Measurements from ENCODE around the gene OGFR. TPM values are rescaled to one million over a fixed set of nuclear protein-coding genes. Genes with fewer than 3 reads are reported as not detected.

The OGFR gene
- total and polyA plus RNA-seq, 2 experiments from 2014 or later: 9.9 to 52.2 TPM

GRCh38 chr20:62788607-62789006 is 16.0 kb upstream of the OGFR start:
- Histone ChIP-seq H3K4me3 (no peak overlapping the region), H3K27me3 (replicated peaks; ENCODE audit: insufficient read depth) (no peaks in the 10 kb centered on the region), H3K27ac (no peak overlapping the region), H2AFZ (no peak overlapping the region), H3K4me1 (ENCODE audit: insufficient read depth) (peaks cover 11% of the 10 kb centered on the region; the same call in 1 of the 2 replicates), H3K9ac (no peak overlapping the region), H3F3A (ENCODE audit: insufficient read depth) (peaks cover 10% of the 10 kb centered on the region; the same call in 1 of the 2 replicates), H3K9me2 (ENCODE audit: insufficient read depth) (no peaks in the 10 kb centered on the region), H3K9me3 (ENCODE audit: low read depth) (no peaks in the 10 kb centered on the region), H3K4me2 (ENCODE audit: unreplicated experiment) (no peak overlapping the region), H3K36me3 (ENCODE audit: low read depth) (no peaks in the 10 kb centered on the region), H4K20me1 (ENCODE audit: insufficient read depth) (no peaks in the 10 kb centered on the region), H3K79me2 (ENCODE audit: insufficient read depth) (no peaks in the 10 kb centered on the region)
- TF ChIP-seq EZH2 (IDR thresholded peaks at IDR 0.05; ENCODE audit: insufficient read depth, poor library complexity, severe bottlenecking) (no peak), EZH2phosphoT487 (IDR thresholded peaks at IDR 0.05; ENCODE audit: insufficient read depth, low read depth) (no peak)
- in situ Hi-C loops (cut with MboI): loop anchor here (10.0 to 25.0 kb wide), 2 partner anchors 114 to 276 kb away; no protein-coding TSS in a partner anchor
- 64 to 66% methylated on average over 15 of the region's 15 CpGs for WGBS, 2 experiments (ENCODE audit: low coverage in 1 of 2, low lambda C conversion rate in 2 of 2, missing lambda C conversion rate in 2 of 2)
- no peak for DNase-seq

GRCh38 chr20:62790075-62790474 is 14.6 kb upstream of the OGFR start:
- Histone ChIP-seq H3K4me3 (no peak overlapping the region), H2AFZ (no peak overlapping the region), H3K9ac (no peak overlapping the region), H3K27ac (no peak overlapping the region), H3K9me3 (ENCODE audit: low read depth) (no peaks in the 10 kb centered on the region), H3K4me2 (ENCODE audit: unreplicated experiment) (no peak overlapping the region), H3K9me2 (ENCODE audit: insufficient read depth) (no peaks in the 10 kb centered on the region), H3K4me1 (ENCODE audit: insufficient read depth) (peaks cover 14% of the 10 kb centered on the region; the same call in 1 of the 2 replicates), H3K36me3 (ENCODE audit: low read depth) (no peaks in the 10 kb centered on the region), H3K79me2 (ENCODE audit: insufficient read depth) (no peaks in the 10 kb centered on the region), H3F3A (ENCODE audit: insufficient read depth) (peaks cover 10% of the 10 kb centered on the region; the same call in 1 of the 2 replicates), H4K20me1 (ENCODE audit: insufficient read depth) (no peaks in the 10 kb centered on the region), H3K27me3 (replicated peaks; ENCODE audit: insufficient read depth) (no peaks in the 10 kb centered on the region)
- DNase-seq: no peak
- in situ Hi-C loops (cut with MboI): loop anchor here (25.0 kb wide), 1 partner anchor 278 kb away; no protein-coding TSS in a partner anchor
- WGBS, 2 experiments (ENCODE audit: low coverage in 1 of 2, low lambda C conversion rate in 2 of 2, missing lambda C conversion rate in 2 of 2): 69 to 72% methylated on average over 11 to 12 of the region's 12 CpGs
- no peak for TF ChIP-seq EZH2phosphoT487 (IDR thresholded peaks at IDR 0.05; ENCODE audit: insufficient read depth, low read depth)

GRCh38 chr20:62791301-62792181 is 13.1 kb upstream of the OGFR start:
- Histone ChIP-seq H3K79me2 (ENCODE audit: insufficient read depth) (no peaks in the 10 kb centered on the region), H3K27ac (no peak overlapping the region), H3K9me2 (ENCODE audit: insufficient read depth) (no peaks in the 10 kb centered on the region), H3K36me3 (ENCODE audit: low read depth) (no peaks in the 10 kb centered on the region), H3K9ac (no peak overlapping the region), H3K4me1 (ENCODE audit: insufficient read depth) (peaks cover 14% of the 10 kb centered on the region; the same call in 1 of the 2 replicates), H3K4me2 (ENCODE audit: unreplicated experiment) (peak overlapping the region; percentile 42), H3K9me3 (ENCODE audit: low read depth) (no peaks in the 10 kb centered on the region), H3K27me3 (replicated peaks; ENCODE audit: insufficient read depth) (no peaks in the 10 kb centered on the region), H4K20me1 (ENCODE audit: insufficient read depth) (no peaks in the 10 kb centered on the region), H3K4me3 (no peak overlapping the region), H2AFZ (0 out of 2 replicates have a peak overlapping the region, but pooled peaks have one; percentile 20), H3F3A (ENCODE audit: insufficient read depth) (peaks cover 16% of the 10 kb centered on the region)
- in situ Hi-C loops (cut with MboI): loop anchor here (25.0 kb wide), 1 partner anchor 279 kb away; no protein-coding TSS in a partner anchor
- peak; percentile 92 for DNase-seq
- TF ChIP-seq EZH2phosphoT487 (IDR thresholded peaks at IDR 0.05; ENCODE audit: insufficient read depth, low read depth) (no peak), EZH2 (IDR thresholded peaks at IDR 0.05; ENCODE audit: insufficient read depth, poor library complexity, severe bottlenecking) (no peak)
- WGBS, 2 experiments (ENCODE audit: low coverage in 1 of 2, low lambda C conversion rate in 2 of 2, missing lambda C conversion rate in 2 of 2): 18 to 19% methylated on average over 23 of the region's 23 CpGs

GRCh38 chr20:62792182-62792939 is 12.3 kb upstream of the OGFR start:
- Histone ChIP-seq H3K36me3 (ENCODE audit: low read depth) (no peaks in the 10 kb centered on the region), H3K27me3 (replicated peaks; ENCODE audit: insufficient read depth) (no peaks in the 10 kb centered on the region), H3K4me3 (no peak overlapping the region), H3K27ac (no peak overlapping the region), H3K9ac (no peak overlapping the region), H2AFZ (no peak overlapping the region), H3K9me3 (ENCODE audit: low read depth) (no peaks in the 10 kb centered on the region), H3K79me2 (ENCODE audit: insufficient read depth) (peaks cover 6% of the 10 kb centered on the region), H3K4me1 (ENCODE audit: insufficient read depth) (peaks cover 14% of the 10 kb centered on the region; the same call in 1 of the 2 replicates), H4K20me1 (ENCODE audit: insufficient read depth) (peaks cover 3% of the 10 kb centered on the region; the same call in 1 of the 2 replicates), H3F3A (ENCODE audit: insufficient read depth) (peaks cover 16% of the 10 kb centered on the region), H3K4me2 (ENCODE audit: unreplicated experiment) (no peak overlapping the region), H3K9me2 (ENCODE audit: insufficient read depth) (no peaks in the 10 kb centered on the region)
- peak; percentile 59 for DNase-seq
- in situ Hi-C loops (cut with MboI): loop anchor here (25.0 kb wide), 1 partner anchor 280 kb away; no protein-coding TSS in a partner anchor
- WGBS, 2 experiments (ENCODE audit: low coverage in 1 of 2, low lambda C conversion rate in 2 of 2, missing lambda C conversion rate in 2 of 2): 41 to 47% methylated on average over 9 of the region's 9 CpGs
- TF ChIP-seq EZH2phosphoT487 (IDR thresholded peaks at IDR 0.05; ENCODE audit: insufficient read depth, low read depth) (no peak), EZH2 (IDR thresholded peaks at IDR 0.05; ENCODE audit: insufficient read depth, poor library complexity, severe bottlenecking) (no peak)
